ENCODE measurements around the gene IRS2.
"Not testable (repeated sequence)": the region's sequence is repeated elsewhere in the genome, so short reads cannot be mapped to it uniquely, and the experiment has no call there.

Gene IRS2

DNA sequence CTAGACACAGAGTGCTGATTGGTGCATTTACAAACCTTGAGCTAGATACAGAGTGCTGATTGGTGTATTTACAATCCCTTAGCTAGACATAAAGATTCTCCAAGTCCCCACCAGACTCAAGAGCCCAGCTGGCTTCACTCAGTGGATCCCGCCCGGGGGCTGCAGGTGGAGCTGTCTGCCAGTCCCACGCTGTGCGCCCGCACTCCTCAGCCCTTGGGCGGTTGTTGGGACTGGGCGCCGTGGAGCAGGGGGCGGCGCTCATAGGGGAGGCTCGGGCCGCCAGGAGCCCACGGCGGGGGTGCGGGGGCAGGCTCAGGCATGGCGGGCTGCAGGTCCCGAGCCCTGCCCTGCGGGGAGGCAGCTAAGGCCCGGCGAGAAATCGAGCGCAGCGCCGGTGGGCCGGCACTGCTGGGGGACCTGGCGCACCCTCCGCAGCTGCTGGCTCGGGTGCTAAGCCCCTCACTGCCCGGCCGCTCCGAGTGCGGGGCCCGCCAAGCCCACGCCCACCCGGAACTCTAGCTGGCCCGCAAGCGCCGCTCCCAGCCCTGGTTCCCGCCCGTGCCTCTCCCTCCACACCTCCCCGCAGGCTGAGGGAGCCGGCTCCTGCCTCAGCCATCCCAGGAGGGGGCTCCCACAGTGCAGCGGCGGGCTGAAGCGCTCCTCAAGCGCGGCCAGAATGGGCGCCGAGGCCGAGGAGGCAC, 53.8 kb downstream of the IRS2 start:
- DNase-seq (ENCODE audit: low read depth in 1 of 2, low spot score in 1 of 2), result not testable (repeated sequence)

- DNase-seq (ENCODE audit: low read depth in 1 of 2, low spot score in 1 of 2), result no peak
These were observed 55.5 kb downstream of the IRS2 start for GRCh38 chr13:109730812-109731335.

- DNase-seq (ENCODE audit: low read depth in 1 of 2, low spot score in 1 of 2), result no peak
These were observed 57.3 kb downstream of the IRS2 start for GRCh38 chr13:109728791-109729731.

DNA sequence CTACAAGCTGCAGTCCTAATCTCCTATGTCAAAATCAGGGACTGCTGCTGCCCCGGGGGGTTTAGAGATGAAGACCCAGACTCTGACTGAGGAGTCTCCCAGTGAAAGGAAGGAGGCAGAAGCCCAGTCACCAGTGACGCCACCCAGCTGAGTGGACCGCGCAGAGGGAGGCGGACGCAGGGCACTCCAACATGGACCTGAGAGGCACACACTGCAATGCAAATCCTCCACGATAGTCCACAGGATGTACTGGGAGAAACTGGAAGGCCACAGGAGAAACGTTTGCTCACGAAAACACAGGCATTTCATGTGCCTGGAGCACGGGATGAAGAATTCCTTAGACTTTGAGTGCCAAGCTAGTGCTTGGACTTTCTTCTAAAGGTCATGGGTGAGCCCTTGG, 58.3 kb downstream of the IRS2 start:
- DNase-seq (ENCODE audit: low read depth in 1 of 2, low spot score in 1 of 2), result no peak

GRCh38 chr13:109727251-109727650, 59.1 kb downstream of the IRS2 start:
- DNase-seq (ENCODE audit: low read depth in 1 of 2, low spot score in 1 of 2), result no peak

DNA sequence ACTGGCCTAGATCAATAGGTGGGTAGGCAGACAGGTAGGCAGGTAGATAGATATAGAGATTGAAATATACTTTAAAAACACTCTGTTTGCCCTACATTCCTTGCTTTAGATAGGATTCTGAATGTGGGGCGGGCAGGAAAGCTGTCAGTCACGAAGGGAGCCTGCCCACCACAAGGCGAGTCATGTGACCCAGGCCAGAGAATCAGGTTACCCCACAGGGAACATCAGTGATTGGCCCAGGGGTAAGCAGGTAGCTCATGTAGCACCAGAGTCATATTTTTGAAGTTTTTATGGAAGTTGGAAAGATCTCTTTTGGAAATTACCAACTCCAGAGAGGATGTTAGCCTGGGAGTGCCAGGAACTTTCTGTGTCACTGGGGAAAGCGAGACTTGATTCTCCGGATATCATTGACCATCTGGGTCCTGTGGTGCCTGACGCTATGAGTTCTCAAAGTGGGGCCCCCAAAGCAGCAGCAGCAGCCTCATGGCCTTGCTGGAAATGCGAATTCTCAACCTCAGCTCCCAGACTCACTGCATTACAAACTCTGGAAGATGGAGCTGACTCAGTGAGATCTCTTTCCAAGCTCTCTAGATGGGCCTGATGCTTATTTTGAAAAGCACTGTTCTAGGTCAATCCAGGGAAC, 60.3 kb downstream of the IRS2 start:
- DNase-seq (ENCODE audit: low read depth in 1 of 2, low spot score in 1 of 2), result no peak

DNA sequence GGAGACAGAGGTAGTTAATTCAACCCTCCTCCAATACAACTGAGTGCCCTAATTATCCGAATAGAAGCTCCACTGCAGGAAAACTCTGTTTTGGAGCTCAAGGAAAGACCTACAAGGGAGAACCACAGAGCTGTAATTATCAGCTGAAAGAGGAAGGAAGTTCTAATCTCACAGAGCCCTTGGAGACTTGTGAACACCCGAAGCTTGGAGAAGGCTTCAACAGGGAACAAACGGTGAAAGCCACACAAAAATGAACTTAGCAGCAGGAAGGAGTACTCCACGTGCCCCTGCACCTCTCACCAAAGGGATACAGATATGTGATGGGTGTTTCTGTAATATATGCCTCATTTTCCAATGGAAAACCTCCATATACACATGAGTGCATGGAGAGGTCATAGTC, 61.1 kb downstream of the IRS2 start:
- DNase-seq (ENCODE audit: low read depth in 1 of 2, low spot score in 1 of 2), result no peak

DNA sequence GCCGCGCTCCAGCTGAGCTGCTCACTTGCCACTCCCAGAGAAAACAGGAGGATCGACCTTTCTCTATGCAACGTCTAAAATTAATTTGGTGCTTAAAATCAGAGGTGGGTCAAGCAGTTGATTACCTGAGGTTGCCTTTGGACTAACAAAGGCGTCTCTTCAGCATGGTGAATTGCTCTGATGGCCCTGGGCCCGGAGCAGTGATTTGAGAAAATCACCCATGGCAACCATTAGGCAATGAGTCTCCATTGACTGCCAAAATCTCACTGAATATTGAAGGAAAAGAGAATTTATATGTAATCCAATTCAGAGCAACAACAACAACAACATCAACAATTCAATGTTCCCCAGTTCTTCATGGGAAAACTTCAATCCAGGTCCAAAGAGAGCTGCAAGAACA, 61.8 kb downstream of the IRS2 start:
- DNase-seq (ENCODE audit: low read depth in 1 of 2, low spot score in 1 of 2), result no peak

DNA sequence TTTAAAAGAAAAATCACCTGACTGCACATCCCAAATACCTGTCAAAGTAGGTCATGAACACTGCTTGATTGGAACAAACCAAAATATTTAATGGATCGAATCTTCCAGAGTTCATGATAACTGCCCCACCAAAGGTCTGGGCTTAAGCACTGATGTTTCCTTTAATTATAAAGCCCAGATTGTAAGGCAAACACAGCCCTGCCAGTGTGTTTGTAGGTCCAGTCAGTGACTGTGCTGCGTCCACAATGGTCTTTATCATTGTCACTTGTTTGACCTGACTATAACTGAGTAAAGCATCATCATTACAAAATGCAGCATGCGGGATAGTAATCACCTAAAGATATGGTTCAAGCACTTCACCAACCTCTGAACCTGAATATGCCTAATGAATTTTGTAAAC, 63.3 kb downstream of the IRS2 start:
- no peak for DNase-seq (ENCODE audit: low read depth in 1 of 2, low spot score in 1 of 2)

DNA sequence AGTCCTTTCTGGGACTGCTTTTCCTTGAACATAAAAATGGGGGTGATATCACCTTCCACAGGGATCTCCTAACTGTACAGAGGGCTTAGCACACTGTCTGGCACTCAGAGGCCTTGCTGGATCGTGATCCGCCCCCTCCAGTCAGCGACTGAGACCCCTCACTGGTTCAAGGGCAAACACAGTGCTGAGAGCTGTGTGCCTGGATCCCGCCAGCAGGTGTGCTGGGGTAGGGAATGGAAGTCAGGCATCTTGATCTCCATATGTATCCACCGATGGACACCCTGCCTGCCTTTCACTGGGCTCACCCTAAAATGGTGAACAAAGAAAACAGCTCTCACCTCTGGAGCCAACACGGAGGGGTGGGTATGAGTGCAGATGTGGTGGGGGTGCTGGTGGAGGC, 64.3 kb downstream of the IRS2 start:
- DNase-seq (ENCODE audit: low read depth in 1 of 2, low spot score in 1 of 2), result no peak

- no peak for DNase-seq (ENCODE audit: low read depth in 1 of 2, low spot score in 1 of 2)
These were observed 65.6 kb downstream of the IRS2 start for GRCh38 chr13:109720758-109721184.

DNA sequence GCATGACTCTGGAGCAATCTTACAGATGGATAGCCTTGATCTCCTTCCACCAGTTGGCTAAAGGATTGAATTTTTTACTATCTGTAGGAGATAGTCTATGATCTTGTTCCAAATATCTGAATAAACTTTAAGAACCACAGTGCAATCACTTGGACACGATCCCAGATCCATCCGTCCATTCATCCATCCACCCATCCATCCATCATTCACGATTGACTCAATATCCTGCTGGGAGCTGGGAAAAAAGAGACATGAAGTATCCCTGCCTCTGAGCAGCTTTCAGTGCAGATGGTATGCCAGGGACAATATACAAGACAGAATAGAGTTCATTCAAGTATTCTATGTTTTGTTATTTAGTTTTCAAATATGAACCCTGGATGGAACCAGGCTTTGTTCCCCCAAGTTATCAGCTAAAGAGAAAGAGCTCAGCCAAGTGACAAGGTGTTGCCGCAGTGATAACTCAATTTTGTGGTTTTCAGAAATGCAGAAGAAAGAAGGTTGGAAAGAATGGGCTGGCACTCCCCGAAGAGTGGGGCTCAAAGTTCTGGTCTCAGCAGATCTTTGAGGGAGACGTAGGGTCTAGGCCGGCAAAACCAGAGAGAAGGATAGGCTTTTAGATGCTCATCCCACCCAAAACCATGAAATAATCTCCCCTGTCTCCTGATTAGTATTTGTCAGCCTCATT, 66.3 kb downstream of the IRS2 start:
- DNase-seq (ENCODE audit: low read depth in 1 of 2, low spot score in 1 of 2), result no peak

- no peak for DNase-seq (ENCODE audit: low read depth in 1 of 2, low spot score in 1 of 2)
These were observed 67.7 kb downstream of the IRS2 start for GRCh38 chr13:109718726-109719125.

DNA sequence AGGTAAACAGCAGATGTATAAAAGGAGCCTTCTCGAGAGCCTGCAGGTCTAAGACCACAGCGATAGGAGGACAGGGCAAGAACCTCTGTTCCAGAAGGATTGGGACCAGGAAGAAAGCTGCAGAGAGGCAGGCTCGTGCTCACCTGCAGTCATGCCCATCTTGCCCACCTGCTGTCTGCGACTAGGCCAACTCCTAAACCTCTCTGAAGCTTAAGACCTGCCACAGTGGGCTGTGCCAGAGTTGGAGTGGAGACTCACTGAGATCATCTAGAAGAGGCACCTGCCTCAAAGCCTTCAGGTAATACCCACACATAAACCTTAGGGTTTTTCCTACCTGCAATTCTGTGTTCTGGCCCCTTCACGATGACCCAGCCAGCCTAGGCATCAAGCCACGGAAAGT, 68.7 kb downstream of the IRS2 start:
- DNase-seq (ENCODE audit: low read depth in 1 of 2, low spot score in 1 of 2), result no peak

DNA sequence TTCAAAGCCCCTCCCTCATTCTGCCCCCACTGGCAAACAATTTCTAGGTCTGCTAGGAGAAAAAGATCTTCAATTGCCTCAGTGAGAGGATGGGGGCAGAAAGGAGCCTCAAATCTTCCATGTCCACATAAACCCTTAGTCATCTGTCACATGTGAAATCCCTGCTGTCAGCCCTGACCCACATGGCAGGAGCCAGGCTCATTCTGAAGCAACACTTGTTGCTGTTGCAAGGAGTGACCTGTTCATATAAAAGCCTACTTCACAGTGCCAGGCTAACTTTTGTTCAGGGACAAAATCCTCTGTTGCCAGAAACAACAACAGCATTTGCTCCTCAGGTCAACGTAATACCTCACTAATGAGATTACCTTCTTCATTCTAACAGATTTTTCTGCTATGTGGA, 70.5 kb downstream of the IRS2 start:
- DNase-seq (ENCODE audit: low read depth in 1 of 2, low spot score in 1 of 2), result no peak

DNA sequence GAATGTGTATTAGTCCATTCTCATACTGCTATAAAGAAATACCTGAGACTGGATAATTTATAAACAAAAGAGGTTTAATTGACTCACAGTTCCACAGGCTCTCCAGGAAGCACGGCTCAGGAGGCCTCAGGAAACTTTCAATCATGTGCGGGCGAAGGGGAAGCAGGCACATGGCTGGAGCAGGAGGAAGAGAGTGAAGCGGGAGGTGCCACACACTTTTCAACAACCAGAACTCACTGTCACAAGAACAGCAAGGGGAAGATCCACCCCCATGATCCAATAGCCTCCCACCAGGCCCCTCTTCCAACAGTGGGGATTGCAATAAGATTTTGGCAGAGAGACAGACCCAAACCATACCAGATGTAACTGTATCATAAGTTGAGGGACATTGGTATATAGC, 72.7 kb downstream of the IRS2 start:
- no peak for DNase-seq (ENCODE audit: low read depth in 1 of 2, low spot score in 1 of 2)

DNA sequence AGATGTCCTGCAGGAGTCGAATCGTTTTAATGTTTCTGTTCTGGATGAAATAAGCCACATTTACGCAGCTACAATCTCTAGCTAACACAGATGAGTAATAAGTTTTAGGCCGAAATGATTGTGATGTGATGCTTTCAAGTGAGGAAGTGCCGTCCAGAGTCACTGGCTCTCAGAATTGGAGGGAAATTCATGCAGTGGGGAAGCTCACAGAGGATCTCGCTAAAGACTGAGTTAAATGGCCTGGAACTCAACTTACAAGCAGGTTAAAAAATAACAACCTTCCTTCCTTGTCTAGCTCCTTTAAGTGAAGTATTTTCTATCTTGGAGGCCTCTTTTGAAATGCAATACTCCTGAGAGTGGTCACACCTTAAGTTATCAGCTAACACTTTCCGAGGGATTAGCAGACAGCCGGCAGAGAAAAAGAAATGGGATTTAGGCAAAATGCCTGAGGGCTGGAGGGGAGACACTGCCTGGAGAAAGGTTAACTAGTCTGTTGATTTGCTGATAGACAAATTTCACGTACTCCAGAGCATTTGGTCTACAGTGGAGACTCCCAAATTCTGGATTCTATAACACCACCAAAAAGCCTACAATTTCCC, 74.2 kb downstream of the IRS2 start:
- no peak for DNase-seq (ENCODE audit: low read depth in 1 of 2, low spot score in 1 of 2)

GRCh38 chr13:109707742-109708617, 78.4 kb downstream of the IRS2 start:
- DNase-seq (ENCODE audit: low read depth in 1 of 2, low spot score in 1 of 2), result no peak

DNA sequence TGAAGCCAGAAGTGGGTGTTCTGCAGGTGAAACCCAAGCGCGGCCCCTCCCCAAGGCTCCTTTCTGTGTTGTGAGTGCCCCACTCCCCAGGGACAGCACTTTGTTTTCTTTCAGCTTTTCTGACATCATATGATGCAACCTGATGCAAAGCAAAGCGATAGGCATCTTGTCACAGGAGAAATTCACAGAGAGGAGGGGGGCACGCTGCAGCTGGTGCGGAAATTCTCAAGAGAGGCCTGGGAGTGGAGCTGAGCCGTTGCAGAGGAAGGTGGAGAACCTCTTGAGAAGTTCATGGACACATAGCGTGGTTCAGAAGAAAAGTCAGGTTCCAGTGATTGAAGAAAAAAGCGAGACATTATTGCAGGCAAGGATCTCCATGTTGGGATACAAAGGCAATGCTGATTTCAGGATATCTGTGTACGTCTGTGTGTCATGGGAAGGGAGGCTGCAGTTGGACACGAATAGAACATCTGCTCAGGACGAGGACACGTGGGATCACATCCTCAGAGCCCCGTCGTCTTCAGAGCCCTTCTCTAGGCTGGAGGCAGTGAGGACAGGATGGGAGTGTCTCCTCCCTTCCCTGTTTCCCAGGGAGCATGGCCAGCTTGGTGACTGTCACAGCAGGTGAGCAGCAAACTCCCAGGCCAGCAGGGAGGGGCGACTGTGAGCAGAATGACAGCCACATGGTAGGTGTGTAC, 79.2 kb downstream of the IRS2 start:
- DNase-seq (ENCODE audit: low read depth in 1 of 2, low spot score in 1 of 2), result no peak
